Esophagus squamous epithelium (tissue), 4 donors: ENCODE results near the gene STK16.
"Not testable (repeated sequence)": the region's sequence is repeated elsewhere in the genome, so short reads cannot be mapped to it uniquely, and the experiment has no call there.

Experiments used
- CTCF ChIP-seq, 6 experiments: fragments of 450-650 bp in 4 of 6; fragments of 200-600 bp in 2 of 6; sonication (generic) in 2 of 6; IDR thresholded peaks; one replicate each; pipeline ENCODE4 v1.5.1; 2016 to 2019; ENCODE audit warnings: antibody characterized with exemption in 6 of 6, mild to moderate bottlenecking in 4 of 6, moderate library complexity in 4 of 6
- POLR2A ChIP-seq, 4 donors: fragments of 450-650 bp; IDR thresholded peaks; one replicate each; pipeline ENCODE4 v1.6.1; 2017; ENCODE audit warnings: antibody characterized with exemption in 4 of 4, mild to moderate bottlenecking in 4 of 4, moderate library complexity in 3 of 4

GRCh38 chr2:219287116-219287440 lies 41.8 kb downstream of the STK16 start:
- TF ChIP-seq CTCF, POLR2A (IDR thresholded peaks at IDR 0.05): not testable (repeated sequence)
